CD14-positive monocyte (primary cell): ENCODE data around the gene SAMD3. TPM values are rescaled to one million over a fixed set of nuclear protein-coding genes. Genes with fewer than 3 reads are reported as not detected.
A peak's percentile ranks its signal among the peaks of the same experiment; 100 is the strongest.
"Not testable (repeated sequence)": the region's sequence is repeated elsewhere in the genome, so short reads cannot be mapped to it uniquely, and the experiment has no call there.

Experiments used
- DNase-seq, 3 donors: peaks; one replicate each; pipeline ENCODE4 v3.0.0-alpha.2; 2011 to 2022
- H2AFZ ChIP-seq: 2 replicates; pipeline ENCODE4 v1.6.0; 2012; ENCODE audit warnings: mild to moderate bottlenecking, low read depth, low read length, inconsistent platforms; ENCODE audit not compliant: insufficient read depth, poor library complexity, severe bottlenecking
- H3K27ac ChIP-seq, 2 donors: 1 replicate in 1 of 2; 2 replicates in 1 of 2; pipeline ENCODE4 v1.5.1; 2012 to 2013; ENCODE audit warnings: low read length in 2 of 2, control low read depth in 1 of 2, inconsistent platforms in 1 of 2, low read depth in 1 of 2, mild to moderate bottlenecking in 1 of 2
- H3K27me3 ChIP-seq, 2 donors: one replicate each; pipeline versions ENCODE4 v1.6.0 to v1.6.1; 2011 to 2013; ENCODE audit warnings: low read length in 2 of 2; ENCODE audit not compliant: control insufficient read depth in 2 of 2, insufficient read depth in 2 of 2
- H3K36me3 ChIP-seq, 2 donors: replicated peaks in 1 of 2; 1 replicate in 1 of 2; 2 replicates in 1 of 2; pipeline versions ENCODE4 v1.5.1 to v1.6.1; 2012 to 2013; ENCODE audit warnings: low read length in 2 of 2, control low read depth in 1 of 2, inconsistent platforms in 1 of 2, mild to moderate bottlenecking in 1 of 2; ENCODE audit not compliant: insufficient read depth in 2 of 2, control insufficient read depth in 1 of 2
- H3K4me1 ChIP-seq, 2 donors: 1 replicate in 1 of 2; 2 replicates in 1 of 2; pipeline versions ENCODE4 v1.5.1 to v1.6.1; 2012 to 2013; ENCODE audit warnings: low read length in 2 of 2, control low read depth in 1 of 2, inconsistent platforms in 1 of 2, mild to moderate bottlenecking in 1 of 2, moderate library complexity in 1 of 2; ENCODE audit not compliant: insufficient read depth in 2 of 2, control insufficient read depth in 1 of 2
- H3K4me2 ChIP-seq: replicated peaks from 2 replicates; pipeline ENCODE3; 2012; ENCODE audit warnings: low read length, moderate library complexity, mild to moderate bottlenecking; ENCODE audit not compliant: poor library complexity, severe bottlenecking; ENCODE audit errors: extremely low read depth
- H3K4me3 ChIP-seq, 3 experiments: fragments of 200-600 bp in 1 of 3; sonication (generic) in 1 of 3; replicated peaks in 1 of 3; 1 replicate in 2 of 3; 2 replicates in 1 of 3; pipeline ENCODE4 v1.5.1; 2011 to 2013; ENCODE audit warnings: low read length in 3 of 3, mild to moderate bottlenecking in 3 of 3, control low read depth in 2 of 3, low read depth in 2 of 3, inconsistent platforms in 1 of 3, moderate library complexity in 1 of 3
- H3K79me2 ChIP-seq: 2 replicates; pipeline ENCODE4 v1.6.0; 2012; ENCODE audit warnings: mild to moderate bottlenecking, control low read depth, inconsistent platforms, low read length, moderate library complexity; ENCODE audit not compliant: insufficient read depth
- H3K9ac ChIP-seq: 2 replicates; pipeline ENCODE4 v1.6.0; 2017; ENCODE audit warnings: low read length, mild to moderate bottlenecking; ENCODE audit not compliant: insufficient read depth, poor library complexity, severe bottlenecking
- H3K9me3 ChIP-seq, 2 donors: replicated peaks in 1 of 2; 1 replicate in 1 of 2; 2 replicates in 1 of 2; pipeline versions ENCODE4 v1.5.1 to v1.6.1; 2012 to 2013; ENCODE audit warnings: low read length in 2 of 2, control low read depth in 1 of 2; ENCODE audit not compliant: control insufficient read depth in 1 of 2, insufficient read depth in 1 of 2
- H4K20me1 ChIP-seq: 2 replicates; pipeline ENCODE4 v1.6.0; 2012; ENCODE audit warnings: mild to moderate bottlenecking, low read length, control low read depth, moderate library complexity; ENCODE audit not compliant: insufficient read depth
- H3K27ac Mint-ChIP-seq, 7 donors: one replicate each; pipeline ENCODE4 v1.8.0; 2020; ENCODE audit warnings: mild to moderate bottlenecking in 7 of 7, mixed read lengths in 7 of 7, moderate library complexity in 6 of 7, inconsistent platforms in 2 of 7
- H3K27me3 Mint-ChIP-seq, 3 donors: one replicate each; pipeline ENCODE4 v1.8.0; 2021 to 2022; ENCODE audit warnings: low read depth in 3 of 3, mild to moderate bottlenecking in 3 of 3, mixed read lengths in 3 of 3, moderate library complexity in 3 of 3, inconsistent platforms in 1 of 3
- H3K36me3 Mint-ChIP-seq, 2 donors: one replicate each; pipeline ENCODE4 v1.8.0; 2020; ENCODE audit warnings: mixed read lengths in 2 of 2, inconsistent platforms in 1 of 2, mild to moderate bottlenecking in 1 of 2
- H3K4me1 Mint-ChIP-seq: one replicate; pipeline ENCODE4 v1.8.0; 2020; ENCODE audit warnings: mild to moderate bottlenecking, mixed read lengths
- H3K4me3 Mint-ChIP-seq, 2 donors: one replicate each; pipeline ENCODE4 v1.8.0; 2020; ENCODE audit warnings: mild to moderate bottlenecking in 2 of 2, mixed read lengths in 2 of 2, moderate library complexity in 1 of 2
- H3K9me3 Mint-ChIP-seq, 7 donors: one replicate each; pipeline ENCODE4 v1.8.0; 2020 to 2022; ENCODE audit warnings: mixed read lengths in 7 of 7, mild to moderate bottlenecking in 6 of 7, moderate library complexity in 6 of 7, inconsistent platforms in 2 of 7
- WGBS: methylation state at CpG from one replicate; pipeline ENCODE4 v1.1.5; 2013; ENCODE audit warnings: missing lambda C conversion rate; ENCODE audit not compliant: insufficient coverage; 5-methylcytosine and 5-hydroxymethylcytosine counted together
- intact Hi-C, 2 donors: fragments of 100-400 bp; cut with micrococcal nuclease; formaldehyde crosslinking; loops; one replicate each; pipeline versions ENCODE4 v1.15.0 to v1.15.1; 2023
- polyA plus RNA-seq, 3 donors: library from polyadenylated mRNA; depleted of rRNA in 1 of 3; unstranded in 2 of 3; stranded (reverse) in 1 of 3; fragments of 300-500 nt in 2 of 3; fragments of >200 nt in 1 of 3; fragmentation: Illumina TruSeq in 2 of 3; gene quantifications; 1 replicate in 2 of 3; 2 replicates in 1 of 3; pipeline ENCODE4 v1.2.3, GENCODE V29; 2012 to 2021
- TF ChIP-seq, protein P1 (sequence below): fragments of 200-600 bp; IDR thresholded peaks from one replicate; pipeline ENCODE4 v1.8.0; 2022; ENCODE audit warnings: antibody characterized with exemption, mild to moderate bottlenecking

Gene SAMD3
- polyA plus RNA-seq, 3 donors: 0.33 to 0.49 TPM; not detected in 1

DNA sequence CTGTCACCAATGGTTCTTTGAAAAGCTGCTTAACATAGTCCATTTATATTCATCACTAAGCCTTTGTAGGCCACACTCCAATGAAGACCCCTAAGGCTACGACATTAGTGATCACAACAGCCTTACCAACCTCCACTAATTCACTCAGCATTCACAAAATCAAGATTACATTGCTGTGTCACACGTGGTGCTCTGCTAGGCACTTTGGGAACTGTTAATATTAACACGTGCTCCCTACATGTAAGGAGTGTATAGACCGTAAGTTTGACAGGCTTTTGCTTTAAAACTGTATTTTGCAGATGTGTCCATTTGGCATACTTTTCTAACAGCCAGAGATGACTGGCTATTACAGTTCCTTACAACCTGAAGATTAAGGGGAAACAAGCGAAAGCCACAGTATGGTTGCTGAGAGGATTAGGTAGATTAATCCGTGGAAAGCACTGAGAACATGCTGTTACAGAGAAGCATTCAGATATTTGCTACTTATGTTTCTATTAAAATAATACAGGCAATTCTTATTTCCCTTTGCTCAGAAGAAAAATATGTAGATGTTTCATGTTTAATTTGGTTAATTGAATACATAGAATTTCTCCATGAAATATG lies 69.7 kb downstream of the SAMD3 start:
- TF ChIP-seq, protein P1, sequence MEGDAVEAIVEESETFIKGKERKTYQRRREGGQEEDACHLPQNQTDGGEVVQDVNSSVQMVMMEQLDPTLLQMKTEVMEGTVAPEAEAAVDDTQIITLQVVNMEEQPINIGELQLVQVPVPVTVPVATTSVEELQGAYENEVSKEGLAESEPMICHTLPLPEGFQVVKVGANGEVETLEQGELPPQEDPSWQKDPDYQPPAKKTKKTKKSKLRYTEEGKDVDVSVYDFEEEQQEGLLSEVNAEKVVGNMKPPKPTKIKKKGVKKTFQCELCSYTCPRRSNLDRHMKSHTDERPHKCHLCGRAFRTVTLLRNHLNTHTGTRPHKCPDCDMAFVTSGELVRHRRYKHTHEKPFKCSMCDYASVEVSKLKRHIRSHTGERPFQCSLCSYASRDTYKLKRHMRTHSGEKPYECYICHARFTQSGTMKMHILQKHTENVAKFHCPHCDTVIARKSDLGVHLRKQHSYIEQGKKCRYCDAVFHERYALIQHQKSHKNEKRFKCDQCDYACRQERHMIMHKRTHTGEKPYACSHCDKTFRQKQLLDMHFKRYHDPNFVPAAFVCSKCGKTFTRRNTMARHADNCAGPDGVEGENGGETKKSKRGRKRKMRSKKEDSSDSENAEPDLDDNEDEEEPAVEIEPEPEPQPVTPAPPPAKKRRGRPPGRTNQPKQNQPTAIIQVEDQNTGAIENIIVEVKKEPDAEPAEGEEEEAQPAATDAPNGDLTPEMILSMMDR: no peak
- intact Hi-C loops: no loop called here
- H3K27ac Mint-ChIP-seq: no peak overlapping the region
- H3K9me3 Mint-ChIP-seq: peaks cover 0 to 12% (median 3%) of the 10 kb centered on the region in 7 donors
- H3K36me3 Mint-ChIP-seq: peaks cover 2 to 5% of the 10 kb centered on the region in 2 donors
- Histone ChIP-seq H3K9ac (no peak overlapping the region), H3K27me3 (no peaks in the 10 kb centered on the region), H3K36me3 (no peaks in the 10 kb centered on the region), H3K9me3 (peaks cover 0 to 3% of the 10 kb centered on the region in 2 donors), H3K4me3 (no peak overlapping the region), H4K20me1 (no peaks in the 10 kb centered on the region), H3K79me2 (no peaks in the 10 kb centered on the region), H3K27ac (no peak overlapping the region), H2AFZ (no peak overlapping the region), H3K4me1 (no peaks in the 10 kb centered on the region), H3K4me2 (no peak overlapping the region)
- H3K4me1 Mint-ChIP-seq: no peaks in the 10 kb centered on the region
- H3K27me3 Mint-ChIP-seq: no peaks in the 10 kb centered on the region
- no peak overlapping the region for H3K4me3 Mint-ChIP-seq
- 100% methylated on average over 1 of the region's 6 CpGs for WGBS
- no peak for DNase-seq

DNA sequence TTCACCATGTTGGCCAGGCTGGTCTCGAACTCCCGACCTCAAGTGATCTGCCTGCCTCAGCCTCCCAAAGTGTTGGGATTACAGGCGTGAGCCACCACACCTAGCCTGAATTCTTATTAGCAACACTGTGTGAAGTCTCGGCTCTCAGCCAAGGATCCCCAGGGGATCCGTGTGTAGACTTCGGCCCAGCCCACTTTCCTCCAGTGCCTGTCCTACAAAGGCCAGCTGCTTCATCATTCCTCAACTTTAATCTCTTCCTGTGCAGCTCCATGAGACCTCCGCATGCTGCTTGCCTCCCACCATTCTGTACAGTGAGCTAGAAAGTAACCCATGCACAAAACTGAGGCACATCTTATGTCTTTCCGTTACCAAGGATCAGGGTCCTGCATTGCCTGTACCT lies 71.8 kb downstream of the SAMD3 start:
- Mint-ChIP-seq H3K27me3 (peaks cover 0 to 2% (median 0%) of the 10 kb centered on the region in 3 donors), H3K9me3 (peaks cover 0 to 7% (median 0%) of the 10 kb centered on the region in 7 donors), H3K27ac (peak overlapping the region in 1 of 7 donors; percentile 62), H3K4me3 (no peak overlapping the region), H3K36me3 (peaks cover 3 to 10% of the 10 kb centered on the region in 2 donors), H3K4me1 (no peaks in the 10 kb centered on the region)
- Histone ChIP-seq H3K27ac (no peak overlapping the region), H4K20me1 (no peaks in the 10 kb centered on the region), H2AFZ (no peak overlapping the region), H3K4me3 (no peak overlapping the region), H3K9ac (no peak overlapping the region), H3K79me2 (no peaks in the 10 kb centered on the region), H3K27me3 (no peaks in the 10 kb centered on the region), H3K4me2 (no peak overlapping the region), H3K4me1 (no peaks in the 10 kb centered on the region), H3K9me3 (no peaks in the 10 kb centered on the region), H3K36me3 (no peaks in the 10 kb centered on the region)
- DNase-seq: no peak
- intact Hi-C loops: no loop called here
- TF ChIP-seq, protein P1: no peak
- WGBS: 85% methylated on average over 7 of the region's 8 CpGs

GRCh38 chr6:130149016-130149415 lies 73.7 kb downstream of the SAMD3 start:
- H3K79me2 ChIP-seq, H3K9ac ChIP-seq, H3K27me3 Mint-ChIP-seq, H3K4me3 ChIP-seq, H3K4me2 ChIP-seq, H3K9me3 ChIP-seq, H4K20me1 ChIP-seq, H3K4me1 Mint-ChIP-seq, H3K36me3 ChIP-seq, DNase-seq, H3K27ac ChIP-seq, H3K9me3 Mint-ChIP-seq, H3K4me3 Mint-ChIP-seq, H3K4me1 ChIP-seq, H2AFZ ChIP-seq, H3K27ac Mint-ChIP-seq, intact Hi-C loops, H3K27me3 ChIP-seq: not testable (repeated sequence)
- H3K36me3 Mint-ChIP-seq: peaks cover 6 to 11% of the 10 kb centered on the region in 2 donors
- no CpG with 5 or more reads among the region's 2 CpGs for WGBS
